Breast epithelium (tissue), 3 donors: Measurements from ENCODE around the gene ASF1A.

Experiments used
- CTCF ChIP-seq, 3 donors: fragments of 450-650 bp; IDR thresholded peaks; one replicate each; pipeline ENCODE4 v1.5.1; 2016 to 2017; ENCODE audit warnings: antibody characterized with exemption in 3 of 3, mild to moderate bottlenecking in 3 of 3, moderate library complexity in 3 of 3
- POLR2A ChIP-seq: fragments of 450-650 bp; IDR thresholded peaks from one replicate; pipeline ENCODE4 v1.6.1; 2016; ENCODE audit warnings: antibody characterized with exemption, mild to moderate bottlenecking, moderate library complexity
- POLR2AphosphoS5 ChIP-seq, 3 donors: sonication (generic); formaldehyde crosslinking; IDR thresholded peaks; one replicate each; pipeline ENCODE4 v1.6.1; 2017; ENCODE audit warnings: antibody characterized with exemption in 3 of 3

GRCh38 chr6:118881440-118882313, 12.3 kb upstream of the ASF1A start:
- TF ChIP-seq CTCF (IDR thresholded peaks at IDR 0.05) (no peak), POLR2A (no peak), POLR2AphosphoS5 (IDR thresholded peaks at IDR 0.05) (no peak)
